PC-9 (cell line): ENCODE results near the gene ZNF524.

Source experiments
- CTCF ChIP-seq: fragments of 200-600 bp; sonication (generic); conservative IDR thresholded peaks from 2 replicates; pipeline ENCODE4 v1.6.1; 2017; ENCODE audit warnings: mixed run types, antibody characterized with exemption, mild to moderate bottlenecking, moderate library complexity
- EZH2 ChIP-seq: fragments of 200-600 bp; sonication (generic); IDR thresholded peaks from 2 replicates; pipeline ENCODE4 v1.8.0; 2017; ENCODE audit warnings: antibody characterized with exemption, low read depth

GRCh38 chr19:55623130-55623529, 23.0 kb downstream of the ZNF524 start:
- TF ChIP-seq EZH2 (no peak), CTCF (no peak)
